Stimulated activated CD4-positive, alpha-beta T cell treated with anti-CD3 and anti-CD28 coated beads, Interleukin-12 subunit alpha, Interleukin-12 subunit beta, amount 100 ng/mL, for 4 hours (primary cell): Measurements from ENCODE around the gene ATP2B3.
A peak's percentile ranks its signal among the peaks of the same experiment; 100 is the strongest.

Experiments
- DNase-seq: peaks from one replicate; pipeline ENCODE4 v3.0.0-alpha.2; 2020

The ATP2B3 gene

GRCh38 chrX:153517423-153517822 is at the start of gene ATP2B3:
TSS of gene ATP2B3 (plus strand) at chrX:153517642. CDS start at chrX:153536248, 18,606 bp downstream.
- no peak for DNase-seq

DNA sequence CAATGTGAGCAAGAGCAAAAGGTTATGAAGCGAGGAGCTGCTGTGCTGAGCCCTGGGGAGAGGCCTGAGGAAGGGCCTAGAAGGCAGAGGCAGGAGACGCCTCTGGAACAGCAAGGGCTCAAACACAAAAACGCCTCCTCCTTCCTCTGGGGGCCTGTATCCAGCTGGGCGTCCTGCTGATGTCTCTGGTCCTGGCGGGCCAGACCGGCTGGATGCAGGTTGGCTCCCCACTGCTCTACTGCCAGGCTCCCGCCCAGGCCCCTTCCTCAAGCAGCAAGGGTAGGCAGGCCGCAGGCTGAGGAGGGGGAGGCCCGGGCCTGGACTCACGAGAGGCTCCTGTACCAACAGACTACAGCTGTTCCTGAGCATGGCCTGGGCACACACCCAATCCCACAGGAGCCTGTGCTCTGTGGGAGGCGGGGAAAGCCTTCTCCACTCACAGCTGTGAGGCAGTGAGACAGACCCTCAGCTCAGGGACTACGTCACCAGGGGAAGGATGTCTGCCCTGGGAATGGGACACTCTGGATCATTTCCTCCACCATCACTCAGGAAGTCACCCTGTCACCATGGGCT is 49.3 kb upstream of the ATP2B3 start:
- DNase-seq, result no peak

DNA sequence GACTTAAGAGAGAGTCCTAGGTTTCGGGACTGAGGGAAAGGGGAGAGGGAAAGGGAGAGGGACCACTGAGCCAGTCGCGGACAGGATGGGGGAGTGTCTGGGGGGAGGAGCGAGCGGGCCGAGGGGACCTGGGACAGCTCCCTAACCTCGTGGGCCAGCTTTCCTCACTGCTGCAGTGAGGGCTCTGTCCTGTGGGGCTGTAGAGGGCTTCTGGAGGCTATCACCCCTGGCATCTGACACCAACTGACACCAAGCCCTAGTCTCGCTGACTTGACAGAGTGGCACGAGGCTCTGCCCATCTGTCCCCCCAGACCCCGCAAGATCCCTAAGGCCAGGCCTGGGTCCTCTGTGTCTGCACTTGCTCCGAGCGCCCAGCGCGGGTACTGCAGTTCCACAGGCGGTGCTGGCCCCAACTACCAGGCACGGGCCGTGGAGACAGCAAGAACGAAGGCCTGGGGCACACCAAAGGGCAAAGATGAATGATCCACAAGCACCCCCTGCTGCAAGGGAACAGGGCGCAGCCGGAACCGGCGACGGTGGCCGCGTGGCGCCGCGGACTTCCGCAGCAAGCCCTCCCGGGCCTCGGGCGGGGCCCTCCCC is 47.5 kb upstream of the ATP2B3 start:
- peak; percentile 32 for DNase-seq

DNA sequence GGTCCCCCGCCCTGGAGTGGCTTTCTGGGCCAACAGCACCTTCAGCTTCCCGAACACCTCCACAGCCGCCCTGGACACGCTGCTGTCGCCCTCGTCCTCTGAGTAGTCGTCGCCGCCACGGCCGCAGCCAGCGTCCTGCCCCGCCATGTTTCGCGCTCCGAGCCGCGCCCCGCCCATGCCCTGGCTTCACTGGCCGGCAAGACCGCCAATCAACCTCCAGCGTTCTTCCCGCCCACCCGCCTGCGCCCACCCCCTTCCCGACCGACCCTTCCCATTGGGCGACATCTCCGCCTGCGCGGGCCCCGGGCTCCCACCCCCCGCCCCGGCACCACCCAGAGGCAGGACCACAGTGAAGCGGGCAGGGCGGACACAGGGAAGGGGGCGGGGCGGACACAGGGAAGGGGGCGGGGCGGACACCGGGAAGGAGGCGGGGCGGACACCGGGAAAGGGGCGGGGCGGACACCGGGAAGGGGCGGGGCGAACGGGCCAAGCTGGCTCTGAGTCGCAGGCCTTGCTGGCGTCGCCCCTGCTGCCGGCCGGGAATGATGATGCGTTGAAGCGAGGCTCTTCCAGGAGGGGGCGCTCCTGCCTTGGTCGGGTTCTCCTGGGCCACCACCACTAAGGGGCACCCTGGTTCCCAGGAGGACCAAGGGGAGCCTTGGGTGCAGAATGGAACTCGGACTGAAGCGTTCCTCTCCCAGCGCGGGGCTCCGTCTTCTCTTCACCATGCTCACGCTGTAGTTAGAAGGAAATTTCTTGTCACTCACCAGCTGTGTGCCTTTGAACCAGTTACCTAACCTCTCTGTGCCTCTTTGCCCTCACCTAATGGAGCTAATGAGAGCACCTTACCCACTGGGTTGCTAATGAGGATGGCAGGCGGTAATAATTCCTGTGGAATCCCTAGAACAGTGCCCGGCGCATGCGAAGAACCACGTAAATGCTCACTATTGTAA is 46.8 kb upstream of the ATP2B3 start, which contains the start of gene HAUS7:
Gene HAUS7 (minus strand): TSS at position 166 of the 953 bp plus-strand sequence. CDS start 19 bp downstream, at position 147.
- DNase-seq, result peak; percentile 85

- DNase-seq, result no peak
These were observed 45.7 kb upstream of the ATP2B3 start for GRCh38 chrX:153471663-153472280.

GRCh38 chrX:153473126-153473525 is 44.3 kb upstream of the ATP2B3 start:
- DNase-seq, result no peak

DNA sequence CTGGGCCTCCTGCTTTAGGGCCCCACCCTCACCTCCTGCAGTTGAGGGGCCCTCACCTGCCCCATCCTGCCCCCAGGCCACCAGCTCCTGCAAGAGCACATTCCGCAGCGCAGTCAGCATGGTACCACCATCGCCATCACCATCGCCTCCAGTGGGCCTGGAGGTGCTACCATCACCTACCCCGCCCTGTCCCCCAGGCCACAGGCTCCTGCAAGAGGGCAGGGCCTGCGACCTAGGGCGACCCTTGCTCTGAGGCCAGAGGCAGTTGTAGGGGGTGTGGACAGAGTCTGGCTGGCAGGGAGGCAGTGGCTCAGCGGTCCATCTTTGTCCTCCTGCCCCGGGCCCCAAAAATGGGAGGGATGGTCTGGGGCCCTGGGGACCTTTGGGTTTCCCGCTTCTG is 43.2 kb upstream of the ATP2B3 start:
- DNase-seq, result no peak

- DNase-seq, result peak; percentile 39
These were observed 42.7 kb upstream of the ATP2B3 start for GRCh38 chrX:153474718-153475117.

- DNase-seq, result no peak
These were observed 42.2 kb upstream of the ATP2B3 start for GRCh38 chrX:153475271-153475670.

DNA sequence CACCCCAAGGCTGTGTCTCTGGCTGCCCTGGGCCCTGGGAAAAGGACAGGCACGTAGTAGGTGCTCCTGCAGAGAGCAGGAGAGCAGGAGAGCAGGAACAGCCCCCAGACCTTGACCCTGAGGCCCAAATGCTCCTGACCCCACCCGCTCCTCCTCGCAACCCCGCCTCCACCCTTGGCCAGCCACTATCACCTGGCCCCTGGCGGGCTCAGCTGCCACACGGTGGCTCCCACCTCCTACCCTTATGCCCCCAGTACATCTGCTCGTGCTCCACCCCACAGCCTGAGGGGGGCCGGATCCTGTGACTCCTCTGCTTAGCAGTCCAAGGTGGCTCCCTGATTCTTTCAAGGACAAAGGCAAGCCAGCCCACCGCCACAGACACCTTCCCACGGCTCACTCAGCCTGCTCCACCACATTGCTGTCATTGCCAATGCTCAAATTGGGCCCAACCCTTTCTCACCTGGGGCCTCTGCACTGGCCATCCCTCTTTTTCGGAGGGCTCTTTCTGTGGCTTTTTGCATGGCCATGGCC is 41.6 kb upstream of the ATP2B3 start:
- DNase-seq, result no peak

GRCh38 chrX:153476666-153477363 is 40.6 kb upstream of the ATP2B3 start:
- DNase-seq, result no peak

DNA sequence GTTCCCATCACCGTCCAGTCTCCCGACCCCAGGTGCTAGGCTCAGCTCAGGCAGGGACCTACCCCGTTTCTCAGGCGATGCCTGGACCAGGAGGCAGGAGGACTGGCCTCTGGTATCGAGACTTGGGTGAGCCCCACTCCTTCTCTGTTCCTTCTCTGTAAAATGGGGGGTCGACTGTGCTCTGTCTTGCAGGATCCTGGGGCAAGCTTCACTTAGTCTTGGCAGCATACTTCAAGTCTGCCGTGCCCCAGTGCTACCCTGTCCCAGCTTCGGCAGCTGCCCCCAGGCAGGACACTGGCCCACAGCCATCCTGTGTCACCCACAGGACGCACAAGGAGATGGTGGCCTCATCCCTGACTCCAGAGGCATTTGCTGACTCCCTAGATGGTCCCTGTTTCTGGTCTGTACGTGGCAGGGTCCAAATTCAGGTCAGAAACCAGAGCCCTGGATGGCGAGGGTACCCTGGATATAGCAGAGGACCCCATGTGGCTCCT is 40.0 kb upstream of the ATP2B3 start:
- DNase-seq, result no peak

DNA sequence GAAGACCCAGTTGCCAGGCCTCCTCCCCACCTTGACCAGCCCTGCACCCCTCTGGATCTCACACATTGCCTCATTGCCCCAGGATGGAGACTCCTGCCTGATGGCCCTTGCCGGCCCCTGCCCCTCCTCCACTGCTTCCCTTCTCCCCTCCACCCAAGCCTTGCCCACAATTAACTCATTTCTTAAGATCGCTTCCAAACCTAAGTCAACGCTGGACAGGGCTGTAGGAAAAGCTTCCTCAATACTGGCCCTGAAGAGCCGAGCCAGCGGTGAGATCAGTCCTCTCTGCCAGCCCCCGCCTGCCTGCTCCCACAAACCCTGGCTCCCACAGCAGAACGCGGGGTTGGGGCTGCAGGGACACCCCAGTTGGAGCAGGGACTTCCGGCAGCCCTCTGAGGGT is 39.5 kb upstream of the ATP2B3 start:
- DNase-seq, result no peak

- DNase-seq, result no peak
These were observed 38.7 kb upstream of the ATP2B3 start for GRCh38 chrX:153478746-153479145.

DNA sequence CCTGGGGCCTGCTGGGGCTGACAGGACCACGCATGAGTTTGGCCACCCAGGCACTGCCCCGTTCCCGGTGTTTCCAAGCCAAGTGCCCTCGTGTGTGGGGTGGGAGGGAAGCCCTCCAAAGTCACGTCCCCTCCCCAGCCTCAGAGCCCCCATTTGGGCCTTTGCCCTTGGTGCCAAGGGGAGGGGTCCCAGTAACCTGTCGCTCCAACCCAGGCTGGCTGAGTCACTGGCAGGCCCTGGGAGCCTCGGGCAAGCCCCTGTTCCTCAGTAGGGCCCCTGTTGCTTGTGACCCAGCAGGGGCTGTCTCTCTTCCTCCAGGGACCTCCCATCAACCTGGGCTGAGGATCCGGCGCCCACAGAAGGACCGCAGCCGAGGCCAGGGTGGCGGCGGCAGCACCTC is 36.4 kb upstream of the ATP2B3 start:
- DNase-seq, result no peak

DNA sequence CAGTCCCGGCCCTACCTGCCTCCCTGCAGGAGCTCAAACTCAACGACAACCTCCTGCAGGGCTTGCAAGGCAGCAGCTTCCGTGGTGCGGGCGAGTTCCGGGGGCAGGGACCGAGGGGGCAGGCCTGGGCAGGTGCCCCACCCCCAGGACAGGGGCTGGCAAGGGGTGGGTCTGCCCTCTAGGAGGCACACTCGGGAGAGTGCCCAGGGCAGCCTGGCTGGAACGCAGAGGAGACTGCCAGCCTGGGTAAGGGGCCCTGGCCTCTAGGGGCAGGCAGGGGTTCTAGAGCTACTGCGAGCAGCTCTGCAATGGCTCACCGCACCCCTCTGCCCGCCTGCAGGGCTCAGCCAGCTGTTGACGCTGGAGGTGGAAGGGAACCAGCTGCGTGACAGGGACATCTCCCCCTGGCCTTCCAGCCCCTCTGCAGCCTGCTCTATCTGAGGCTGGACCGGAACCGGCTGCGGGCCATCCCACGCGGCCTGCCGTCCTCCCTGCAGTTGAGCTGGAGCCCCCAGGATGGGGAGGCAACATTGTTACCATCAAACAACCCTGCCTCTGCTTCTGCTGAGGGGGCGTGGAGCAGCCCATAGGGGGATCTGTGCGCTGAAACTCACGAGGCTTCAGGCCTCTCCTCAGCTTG is 34.9 kb upstream of the ATP2B3 start:
- no peak for DNase-seq

DNA sequence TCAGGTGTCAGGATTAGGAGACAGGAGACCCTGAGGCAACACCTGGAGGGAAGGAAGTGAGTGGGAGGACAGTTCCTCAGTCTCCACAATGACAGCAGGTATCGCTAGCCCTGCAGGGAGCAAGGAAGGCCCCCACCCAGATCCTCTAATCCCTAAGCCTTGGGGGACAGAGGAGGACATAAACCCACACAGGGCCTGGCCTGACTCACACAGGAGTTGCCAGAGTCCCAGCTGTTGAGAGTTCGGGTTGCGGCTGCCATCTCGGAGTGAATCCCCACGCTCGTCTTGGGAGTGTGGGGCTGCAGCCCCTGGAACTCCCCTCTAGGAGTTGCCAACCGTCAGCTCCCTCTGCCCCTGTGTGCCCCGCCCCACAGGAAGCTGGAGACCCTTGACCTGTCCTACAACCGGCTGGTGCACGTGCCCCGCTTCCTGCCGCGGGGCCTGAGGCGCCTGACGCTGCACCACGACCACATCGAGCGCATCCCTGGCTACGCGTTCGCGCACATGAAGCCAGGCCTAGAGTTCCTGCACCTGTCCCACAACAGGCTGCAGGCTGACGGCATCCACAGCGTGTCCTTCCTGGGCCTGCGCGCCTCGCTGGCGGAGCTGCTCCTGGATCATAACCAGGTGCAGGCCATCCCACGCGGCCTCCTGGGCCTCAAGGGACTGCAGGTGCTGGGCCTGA is 31.9 kb upstream of the ATP2B3 start:
- no peak for DNase-seq

GRCh38 chrX:153486171-153486570 is 31.3 kb upstream of the ATP2B3 start:
- no peak for DNase-seq

DNA sequence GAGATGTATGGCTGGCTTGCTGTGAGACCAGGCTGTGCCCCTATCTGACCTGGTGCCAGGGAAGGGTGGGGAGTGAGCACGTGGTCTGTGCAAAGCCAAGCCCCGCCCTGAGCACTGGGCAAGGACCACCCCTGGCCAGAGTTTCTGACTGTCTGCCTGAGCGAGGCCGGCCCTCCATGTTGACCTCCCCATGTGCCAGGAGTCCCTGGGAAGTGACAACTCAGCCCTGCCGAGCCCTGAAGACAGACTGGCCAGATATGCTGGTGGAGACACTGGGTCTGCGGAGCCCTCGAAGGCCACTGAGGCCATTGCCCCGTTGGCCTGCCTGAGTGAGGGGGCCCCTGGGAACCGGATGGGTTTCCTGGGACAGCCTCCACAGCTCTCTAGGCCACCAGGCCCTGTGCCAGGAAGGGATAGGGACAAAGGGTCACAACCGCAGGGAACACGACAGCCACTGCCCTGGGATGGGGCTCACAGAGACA is 29.8 kb upstream of the ATP2B3 start:
- no peak for DNase-seq

- no peak for DNase-seq
These were observed 29.1 kb upstream of the ATP2B3 start for GRCh38 chrX:153488231-153488914.
